T-helper 1 cell treated with Interleukin-12 subunit alpha and Interleukin-12 subunit beta and Interleukin-4 antibody, amounts not matched to agents 30 μg/mL and 1 μg/mL, for 36 hours (primary cell): Measurements from ENCODE around the gene SPRY2.
A peak's percentile ranks its signal among the peaks of the same experiment; 100 is the strongest.

Experiments used
- H3K27ac Mint-ChIP-seq: one replicate; pipeline ENCODE4 v1.8.0; 2021; ENCODE audit warnings: mild to moderate bottlenecking, mixed read lengths
- H3K27me3 Mint-ChIP-seq: one replicate; pipeline ENCODE4 v1.8.0; 2021; ENCODE audit warnings: low read depth, mixed read lengths
- H3K36me3 Mint-ChIP-seq: one replicate; pipeline ENCODE4 v1.8.0; 2021; ENCODE audit warnings: low read depth, mixed read lengths
- H3K4me1 Mint-ChIP-seq: one replicate; pipeline ENCODE4 v1.8.0; 2021; ENCODE audit warnings: low read depth, mixed read lengths
- H3K4me3 Mint-ChIP-seq: one replicate; pipeline ENCODE4 v1.8.0; 2021; ENCODE audit warnings: mild to moderate bottlenecking, moderate library complexity, mixed read lengths
- H3K9me3 Mint-ChIP-seq: one replicate; pipeline ENCODE4 v1.8.0; 2021; ENCODE audit warnings: mixed read lengths

The SPRY2 gene

GRCh38 chr13:80341101-80341755, at the start of gene SPRY2:
Gene SPRY2 (minus strand): TSS chr13:80341126. CDS start chr13:80337705, 3,421 bp downstream.
- H3K4me1 Mint-ChIP-seq, result peaks cover 9% of the 10 kb centered on the region
- H3K27me3 Mint-ChIP-seq, result peaks cover 37% of the 10 kb centered on the region
- H3K36me3 Mint-ChIP-seq, result no peaks in the 10 kb centered on the region
- peak within 1 kb of the TSS; percentile 57 for H3K27ac Mint-ChIP-seq
- H3K9me3 Mint-ChIP-seq, result no peaks in the 10 kb centered on the region
- H3K4me3 Mint-ChIP-seq, result peak within 1 kb of the TSS; percentile 78

GRCh38 chr13:80390338-80390737, 49.4 kb upstream of the SPRY2 start:
- Mint-ChIP-seq H3K27me3 (no peaks in the 10 kb centered on the region), H3K9me3 (peaks cover 11% of the 10 kb centered on the region), H3K4me3 (no peak overlapping the region), H3K36me3 (no peaks in the 10 kb centered on the region), H3K4me1 (no peaks in the 10 kb centered on the region), H3K27ac (no peak overlapping the region)

- Mint-ChIP-seq H3K4me1 (no peaks in the 10 kb centered on the region), H3K9me3 (peaks cover 11% of the 10 kb centered on the region), H3K4me3 (no peak overlapping the region), H3K27ac (no peak overlapping the region), H3K27me3 (no peaks in the 10 kb centered on the region), H3K36me3 (no peaks in the 10 kb centered on the region)
Measured at GRCh38 chr13:80389073-80390038, 48.4 kb upstream of the SPRY2 start.

- Mint-ChIP-seq H3K27me3 (no peaks in the 10 kb centered on the region), H3K9me3 (peaks cover 6% of the 10 kb centered on the region), H3K4me1 (no peaks in the 10 kb centered on the region), H3K36me3 (no peaks in the 10 kb centered on the region), H3K4me3 (no peak overlapping the region), H3K27ac (no peak overlapping the region)
Measured at GRCh38 chr13:80388506-80388905, 47.6 kb upstream of the SPRY2 start.

GRCh38 chr13:80386592-80386991, 45.7 kb upstream of the SPRY2 start:
- H3K9me3 Mint-ChIP-seq, result peaks cover 3% of the 10 kb centered on the region
- H3K36me3 Mint-ChIP-seq, result no peaks in the 10 kb centered on the region
- no peaks in the 10 kb centered on the region for H3K27me3 Mint-ChIP-seq
- no peak overlapping the region for H3K27ac Mint-ChIP-seq
- H3K4me1 Mint-ChIP-seq, result no peaks in the 10 kb centered on the region
- H3K4me3 Mint-ChIP-seq, result no peak overlapping the region

GRCh38 chr13:80386002-80386401, 45.1 kb upstream of the SPRY2 start:
- Mint-ChIP-seq H3K4me1 (no peaks in the 10 kb centered on the region), H3K27ac (no peak overlapping the region), H3K36me3 (no peaks in the 10 kb centered on the region), H3K9me3 (peaks cover 3% of the 10 kb centered on the region), H3K27me3 (no peaks in the 10 kb centered on the region), H3K4me3 (no peak overlapping the region)

- H3K36me3 Mint-ChIP-seq, result no peaks in the 10 kb centered on the region
Measured at GRCh38 chr13:80382576-80382975, 41.6 kb upstream of the SPRY2 start.

GRCh38 chr13:80379245-80379644, 38.3 kb upstream of the SPRY2 start:
- Mint-ChIP-seq H3K9me3 (no peaks in the 10 kb centered on the region), H3K4me3 (no peak overlapping the region), H3K4me1 (no peaks in the 10 kb centered on the region), H3K27ac (no peak overlapping the region), H3K27me3 (no peaks in the 10 kb centered on the region), H3K36me3 (no peaks in the 10 kb centered on the region)

More at GRCh38 chr13:80382576-80382975, 41.6 kb upstream of the SPRY2 start:
- Mint-ChIP-seq H3K27me3 (no peaks in the 10 kb centered on the region), H3K4me3 (no peak overlapping the region), H3K27ac (no peak overlapping the region), H3K9me3 (no peaks in the 10 kb centered on the region), H3K4me1 (no peaks in the 10 kb centered on the region)

GRCh38 chr13:80376554-80376953, 35.6 kb upstream of the SPRY2 start:
- Mint-ChIP-seq H3K27me3 (no peaks in the 10 kb centered on the region), H3K4me3 (no peak overlapping the region), H3K4me1 (no peaks in the 10 kb centered on the region), H3K27ac (no peak overlapping the region), H3K36me3 (no peaks in the 10 kb centered on the region), H3K9me3 (no peaks in the 10 kb centered on the region)

- Mint-ChIP-seq H3K27me3 (no peaks in the 10 kb centered on the region), H3K4me3 (no peak overlapping the region), H3K27ac (no peak overlapping the region), H3K4me1 (no peaks in the 10 kb centered on the region), H3K36me3 (no peaks in the 10 kb centered on the region), H3K9me3 (no peaks in the 10 kb centered on the region)
Measured at GRCh38 chr13:80374901-80375300, 34.0 kb upstream of the SPRY2 start.

- Mint-ChIP-seq H3K4me3 (no peak overlapping the region), H3K27ac (no peak overlapping the region), H3K27me3 (no peaks in the 10 kb centered on the region), H3K36me3 (no peaks in the 10 kb centered on the region), H3K4me1 (no peaks in the 10 kb centered on the region), H3K9me3 (no peaks in the 10 kb centered on the region)
Measured at GRCh38 chr13:80374444-80374843, 33.5 kb upstream of the SPRY2 start.

- Mint-ChIP-seq H3K27ac (no peak overlapping the region), H3K36me3 (no peaks in the 10 kb centered on the region), H3K4me3 (no peak overlapping the region), H3K4me1 (no peaks in the 10 kb centered on the region), H3K27me3 (no peaks in the 10 kb centered on the region), H3K9me3 (no peaks in the 10 kb centered on the region)
Measured at GRCh38 chr13:80371840-80372509, 31.0 kb upstream of the SPRY2 start.

- no peak overlapping the region for H3K27ac Mint-ChIP-seq
- H3K27me3 Mint-ChIP-seq, result no peaks in the 10 kb centered on the region
- no peak overlapping the region for H3K4me3 Mint-ChIP-seq
- no peaks in the 10 kb centered on the region for H3K36me3 Mint-ChIP-seq
- H3K4me1 Mint-ChIP-seq, result no peaks in the 10 kb centered on the region
- H3K9me3 Mint-ChIP-seq, result no peaks in the 10 kb centered on the region
Measured at GRCh38 chr13:80367473-80367872, 26.5 kb upstream of the SPRY2 start.

- no peaks in the 10 kb centered on the region for H3K9me3 Mint-ChIP-seq
Measured at GRCh38 chr13:80363890-80364503, 23.1 kb upstream of the SPRY2 start.

More at GRCh38 chr13:80363890-80364503, 23.1 kb upstream of the SPRY2 start:
- H3K27me3 Mint-ChIP-seq, result no peaks in the 10 kb centered on the region
- no peaks in the 10 kb centered on the region for H3K36me3 Mint-ChIP-seq
- H3K4me3 Mint-ChIP-seq, result no peak overlapping the region
- H3K27ac Mint-ChIP-seq, result no peak overlapping the region
- H3K4me1 Mint-ChIP-seq, result no peaks in the 10 kb centered on the region
